HepG2 (cell line): ENCODE measurements around the gene JTB. TPM values are rescaled to one million over a fixed set of nuclear protein-coding genes. Genes with fewer than 3 reads are reported as not detected.

Experiments used
- ATF1 ChIP-seq: IDR thresholded peaks from 2 replicates; pipeline ENCODE4 v1.6.1; 2016; ENCODE audit warnings: mild to moderate bottlenecking, control low read depth
- CHD2 ChIP-seq: IDR thresholded peaks from 2 replicates; pipeline ENCODE4 v1.6.1; 2011; ENCODE audit warnings: low read depth, low read length, improper control_type of control experiment
- GRHL1 ChIP-seq: sonication (generic); formaldehyde crosslinking; conservative IDR thresholded peaks from 2 replicates; pipeline ENCODE4 v1.8.0; 2022; ENCODE audit warnings: missing genetic modification reagents
- HNF1B ChIP-seq: sonication (generic); formaldehyde crosslinking; IDR thresholded peaks from 2 replicates; pipeline ENCODE4 v1.5.1; 2020; ENCODE audit warnings: mild to moderate bottlenecking, moderate library complexity, missing genetic modification reagents
- PCBP2 ChIP-seq: fragments of 200-400 bp; formaldehyde crosslinking; optimal IDR thresholded peaks from 2 replicates; pipeline ENCODE3; 2018; ENCODE audit warnings: low read length, low read depth; ENCODE audit not compliant: poor library complexity, severe bottlenecking
- TRAFD1 ChIP-seq: sonication (generic); formaldehyde crosslinking; IDR thresholded peaks from 2 replicates; pipeline ENCODE4 v1.5.1; 2020; ENCODE audit warnings: missing genetic modification reagents, mild to moderate bottlenecking, borderline replicate concordance
- ZBTB40 ChIP-seq, 2 experiments: fragments of 450-650 bp in 1 of 2; sonication (generic) in 1 of 2; formaldehyde crosslinking in 1 of 2; IDR thresholded peaks; 2 replicates each; pipeline versions ENCODE4 v1.6.1 to v1.8.0; 2016 to 2022; ENCODE audit warnings: antibody characterized with exemption in 1 of 2, mild to moderate bottlenecking in 1 of 2, missing genetic modification reagents in 1 of 2
- ZKSCAN8 ChIP-seq: IDR thresholded peaks from 2 replicates; pipeline ENCODE4 v1.6.1; 2016; ENCODE audit warnings: borderline replicate concordance, missing genetic modification reagents, missing compliant biosample characterization
- ZNF501 ChIP-seq: sonication (generic); formaldehyde crosslinking; IDR thresholded peaks from 2 replicates; pipeline ENCODE4 v1.5.1; 2020; ENCODE audit warnings: mild to moderate bottlenecking, moderate library complexity, missing genetic modification reagents
- ZNF530 ChIP-seq: sonication (generic); formaldehyde crosslinking; IDR thresholded peaks from 2 replicates; pipeline ENCODE4 v1.5.0; 2020; ENCODE audit warnings: low read depth, mild to moderate bottlenecking, missing genetic modification reagents
- ZNF572 ChIP-seq: sonication (generic); formaldehyde crosslinking; IDR thresholded peaks from 2 replicates; pipeline ENCODE4 v1.5.1; 2020; ENCODE audit warnings: mild to moderate bottlenecking, missing genetic modification reagents
- ZNF577 ChIP-seq: sonication (generic); formaldehyde crosslinking; IDR thresholded peaks from 2 replicates; pipeline ENCODE4 v1.4.0; 2020; ENCODE audit warnings: mild to moderate bottlenecking, low read depth, missing genetic modification reagents, borderline replicate concordance
- ZNF629 ChIP-seq: sonication (generic); formaldehyde crosslinking; conservative IDR thresholded peaks from 2 replicates; pipeline ENCODE4 v1.5.0; 2020; ENCODE audit warnings: missing genetic modification reagents
- ZNF792 ChIP-seq: IDR thresholded peaks from 2 replicates; pipeline ENCODE4 v1.6.1; 2016
- polyA plus RNA-seq, 8 experiments: library from polyadenylated mRNA; depleted of rRNA in 3 of 8; stranded (reverse) in 7 of 8; unstranded in 1 of 8; fragments of >200 nt; fragmentation: Illumina TruSeq in 4 of 8; extraction: Trizol in 4 of 8; gene quantifications; 2 replicates each; pipeline versions ENCODE4 v1.2.1 to v1.2.3, GENCODE V29; 2011 to 2016; ENCODE audit warnings: low read depth in 4 of 8, missing spikeins in 1 of 8, mixed read lengths in 1 of 8; ENCODE audit not compliant: insufficient read depth in 1 of 8
- total RNA-seq, 5 experiments: library from RNA; depleted of rRNA; stranded (reverse); fragments of >200 nt; fragmentation: Illumina TruSeq; extraction: Trizol; gene quantifications; 2 replicates each; pipeline ENCODE4 v1.2.3, GENCODE V29; 2016; ENCODE audit warnings: low read depth in 1 of 5

Gene JTB
- total and polyA plus RNA-seq, 2 of the 13 experiments (the other 11 are each of a cell fraction or from before 2014, with no cell fraction given), result 96.7 to 99.2 TPM

GRCh38 chr1:153945795-153946621 is 31.5 kb downstream of the JTB start (continued):
- TF ChIP-seq ZNF501 (CRISPR knock-in tag) (peak; percentile 83), HNF1B (CRISPR knock-in tag) (peak; percentile 63; the same call in 1 of the 2 replicates), ZKSCAN8 (CRISPR knock-in tag) (no peak), ZBTB40 (IDR thresholded peaks at IDR 0.05) (no peak), ZBTB40 (CRISPR knock-in tag; IDR thresholded peaks at IDR 0.05) (peak; percentile 43; the same call in 1 of the 2 replicates), GRHL1 (CRISPR knock-in tag) (no peak), TRAFD1 (CRISPR knock-in tag) (0 out of 2 replicates have a peak, but pooled peaks have one; percentile 83), CHD2 (no peak), ZNF572 (CRISPR knock-in tag) (0 out of 2 replicates have a peak, but pooled peaks have one; percentile 40), ZNF577 (CRISPR knock-in tag) (no peak), ZNF629 (no peak), ZNF530 (CRISPR knock-in tag) (no peak), PCBP2 (no peak), ZNF792 (CRISPR knock-in tag) (no peak), ATF1 (no peak)
